Neural cell (in vitro differentiated cells): ENCODE results near the gene GDF9.

Experiments used
- EP300 ChIP-seq: fragments of 450-650 bp; conservative IDR thresholded peaks from 2 replicates; pipeline ENCODE4 v1.6.1; 2014; ENCODE audit warnings: antibody characterized with exemption, mild to moderate bottlenecking, moderate library complexity; ENCODE audit not compliant: poor library complexity, severe bottlenecking
- EZH2 ChIP-seq: fragments of 200-600, 300-800 bp; shearing (Covaris generic), sonication (generic); IDR thresholded peaks from 2 replicates; pipeline ENCODE4 v1.6.1; 2014; ENCODE audit warnings: antibody characterized with exemption, low read length, borderline replicate concordance, mild to moderate bottlenecking; ENCODE audit not compliant: insufficient read depth, poor library complexity, severe bottlenecking
- POLR2AphosphoS5 ChIP-seq: IDR thresholded peaks from 2 replicates; pipeline ENCODE4 v1.6.1; 2012
- SMC3 ChIP-seq: fragments of 450-650 bp; conservative IDR thresholded peaks from 2 replicates; pipeline ENCODE4 v1.6.1; 2014; ENCODE audit warnings: antibody characterized with exemption, mild to moderate bottlenecking, moderate library complexity; ENCODE audit not compliant: poor library complexity
- TAF1 ChIP-seq: IDR thresholded peaks from 2 replicates; pipeline ENCODE4 v1.6.1; 2012; ENCODE audit warnings: low read depth
- TF ChIP-seq, protein P1 (sequence below): fragments of 450-650 bp; IDR thresholded peaks from 2 replicates; pipeline ENCODE4 v1.5.1; 2014; ENCODE audit warnings: antibody characterized with exemption, mild to moderate bottlenecking, moderate library complexity; ENCODE audit not compliant: poor library complexity, severe bottlenecking
- TF ChIP-seq, protein P2 (sequence below): IDR thresholded peaks from 2 replicates; pipeline ENCODE4 v1.6.1; 2012; ENCODE audit warnings: borderline replicate concordance

DNA sequence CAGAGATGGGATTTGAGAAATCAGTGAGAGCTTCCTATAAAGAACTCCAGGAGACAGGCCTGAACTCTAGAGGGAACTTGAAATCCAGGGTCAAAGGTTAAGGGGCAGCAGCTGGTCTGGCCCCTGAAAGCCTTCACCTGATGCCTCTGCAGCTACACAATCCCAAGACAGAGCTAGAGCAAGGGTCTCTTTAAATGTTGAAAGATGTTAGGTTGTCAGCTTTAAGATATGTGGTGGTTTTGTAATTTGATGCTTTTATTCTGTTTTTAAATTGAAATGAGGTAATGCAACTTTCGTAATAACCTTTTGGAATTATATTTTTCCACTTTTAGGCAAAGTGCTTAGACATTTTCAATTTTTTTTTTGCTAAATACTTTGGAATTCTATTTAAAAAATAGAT lies 50.8 kb downstream of the GDF9 start:
- TF ChIP-seq, protein P1, sequence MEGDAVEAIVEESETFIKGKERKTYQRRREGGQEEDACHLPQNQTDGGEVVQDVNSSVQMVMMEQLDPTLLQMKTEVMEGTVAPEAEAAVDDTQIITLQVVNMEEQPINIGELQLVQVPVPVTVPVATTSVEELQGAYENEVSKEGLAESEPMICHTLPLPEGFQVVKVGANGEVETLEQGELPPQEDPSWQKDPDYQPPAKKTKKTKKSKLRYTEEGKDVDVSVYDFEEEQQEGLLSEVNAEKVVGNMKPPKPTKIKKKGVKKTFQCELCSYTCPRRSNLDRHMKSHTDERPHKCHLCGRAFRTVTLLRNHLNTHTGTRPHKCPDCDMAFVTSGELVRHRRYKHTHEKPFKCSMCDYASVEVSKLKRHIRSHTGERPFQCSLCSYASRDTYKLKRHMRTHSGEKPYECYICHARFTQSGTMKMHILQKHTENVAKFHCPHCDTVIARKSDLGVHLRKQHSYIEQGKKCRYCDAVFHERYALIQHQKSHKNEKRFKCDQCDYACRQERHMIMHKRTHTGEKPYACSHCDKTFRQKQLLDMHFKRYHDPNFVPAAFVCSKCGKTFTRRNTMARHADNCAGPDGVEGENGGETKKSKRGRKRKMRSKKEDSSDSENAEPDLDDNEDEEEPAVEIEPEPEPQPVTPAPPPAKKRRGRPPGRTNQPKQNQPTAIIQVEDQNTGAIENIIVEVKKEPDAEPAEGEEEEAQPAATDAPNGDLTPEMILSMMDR: no peak
- TF ChIP-seq POLR2AphosphoS5 (no peak), EZH2 (no peak), SMC3 (no peak), EP300 (no peak), TAF1 (no peak)
- TF ChIP-seq, protein P2, sequence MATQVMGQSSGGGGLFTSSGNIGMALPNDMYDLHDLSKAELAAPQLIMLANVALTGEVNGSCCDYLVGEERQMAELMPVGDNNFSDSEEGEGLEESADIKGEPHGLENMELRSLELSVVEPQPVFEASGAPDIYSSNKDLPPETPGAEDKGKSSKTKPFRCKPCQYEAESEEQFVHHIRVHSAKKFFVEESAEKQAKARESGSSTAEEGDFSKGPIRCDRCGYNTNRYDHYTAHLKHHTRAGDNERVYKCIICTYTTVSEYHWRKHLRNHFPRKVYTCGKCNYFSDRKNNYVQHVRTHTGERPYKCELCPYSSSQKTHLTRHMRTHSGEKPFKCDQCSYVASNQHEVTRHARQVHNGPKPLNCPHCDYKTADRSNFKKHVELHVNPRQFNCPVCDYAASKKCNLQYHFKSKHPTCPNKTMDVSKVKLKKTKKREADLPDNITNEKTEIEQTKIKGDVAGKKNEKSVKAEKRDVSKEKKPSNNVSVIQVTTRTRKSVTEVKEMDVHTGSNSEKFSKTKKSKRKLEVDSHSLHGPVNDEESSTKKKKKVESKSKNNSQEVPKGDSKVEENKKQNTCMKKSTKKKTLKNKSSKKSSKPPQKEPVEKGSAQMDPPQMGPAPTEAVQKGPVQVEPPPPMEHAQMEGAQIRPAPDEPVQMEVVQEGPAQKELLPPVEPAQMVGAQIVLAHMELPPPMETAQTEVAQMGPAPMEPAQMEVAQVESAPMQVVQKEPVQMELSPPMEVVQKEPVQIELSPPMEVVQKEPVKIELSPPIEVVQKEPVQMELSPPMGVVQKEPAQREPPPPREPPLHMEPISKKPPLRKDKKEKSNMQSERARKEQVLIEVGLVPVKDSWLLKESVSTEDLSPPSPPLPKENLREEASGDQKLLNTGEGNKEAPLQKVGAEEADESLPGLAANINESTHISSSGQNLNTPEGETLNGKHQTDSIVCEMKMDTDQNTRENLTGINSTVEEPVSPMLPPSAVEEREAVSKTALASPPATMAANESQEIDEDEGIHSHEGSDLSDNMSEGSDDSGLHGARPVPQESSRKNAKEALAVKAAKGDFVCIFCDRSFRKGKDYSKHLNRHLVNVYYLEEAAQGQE: no peak
